Esophagus muscularis mucosa (tissue), 4 donors: ENCODE measurements around the gene TBCC. TPM values are rescaled to one million over a fixed set of nuclear protein-coding genes. Genes with fewer than 3 reads are reported as not detected.

Experiments
- DNase-seq: peaks from one replicate; pipeline ENCODE4 v3.0.0-alpha.2; 2017; ENCODE audit errors: extremely low spot score
- H3K27ac ChIP-seq, 4 donors: fragments of 200-600 bp; sonication (generic); replicated peaks in 1 of 4; 1 replicate in 3 of 4; 2 replicates in 1 of 4; pipeline ENCODE4 v1.5.1; 2016 to 2019; ENCODE audit warnings: mild to moderate bottlenecking in 1 of 4
- H3K27me3 ChIP-seq, 4 donors: fragments of 200-600 bp; sonication (generic); one replicate each; pipeline versions ENCODE4 v1.5.1 to v1.6.0; 2016 to 2019
- H3K36me3 ChIP-seq, 4 donors: fragments of 200-600 bp; sonication (generic); one replicate each; pipeline ENCODE4 v1.5.1; 2016 to 2019
- H3K4me1 ChIP-seq, 4 donors: fragments of 200-600 bp; sonication (generic); one replicate each; pipeline ENCODE4 v1.5.1; 2016 to 2019
- H3K4me3 ChIP-seq, 4 donors: fragments of 200-600 bp; sonication (generic); 1 replicate in 2 of 4; 2 replicates in 2 of 4; pipeline ENCODE4 v1.5.1; 2016 to 2019; ENCODE audit warnings: mild to moderate bottlenecking in 4 of 4, moderate library complexity in 1 of 4
- H3K9me3 ChIP-seq, 4 donors: fragments of 200-600 bp; sonication (generic); 1 replicate in 3 of 4; 2 replicates in 1 of 4; pipeline ENCODE4 v1.5.1; 2016 to 2019
- CTCF ChIP-seq, 3 experiments: fragments of 200-600 bp in 2 of 3; fragments of 450-650 bp in 1 of 3; sonication (generic) in 2 of 3; IDR thresholded peaks; one replicate each; pipeline ENCODE4 v1.5.1; 2017 to 2019; ENCODE audit warnings: antibody characterized with exemption in 3 of 3, mild to moderate bottlenecking in 2 of 3, moderate library complexity in 1 of 3
- EP300 ChIP-seq: sonication (generic); formaldehyde crosslinking; IDR thresholded peaks from one replicate; pipeline ENCODE4 v1.6.1; 2017; ENCODE audit warnings: antibody characterized with exemption
- POLR2A ChIP-seq: fragments of 450-650 bp; IDR thresholded peaks from one replicate; pipeline ENCODE4 v1.6.1; 2017; ENCODE audit warnings: antibody characterized with exemption, moderate library complexity, mild to moderate bottlenecking, low read depth
- POLR2AphosphoS5 ChIP-seq, 2 donors: sonication (generic); formaldehyde crosslinking; IDR thresholded peaks; one replicate each; pipeline ENCODE4 v1.6.1; 2017; ENCODE audit warnings: antibody characterized with exemption in 2 of 2
- WGBS: methylation state at CpG from one replicate; pipeline ENCODE4 v1.1.5; 2018; 5-methylcytosine and 5-hydroxymethylcytosine counted together
- intact Hi-C: fragments of 100-400 bp; cut with DNase I; formaldehyde crosslinking; loops from one replicate; pipeline ENCODE4 v1.15.1; 2023
- total RNA-seq, 4 donors: library from RNA; depleted of rRNA; stranded (reverse); fragments of >200 nt; gene quantifications; one replicate each; pipeline versions ENCODE4 v1.1.0 to v1.2.1, GENCODE V29; 2016

TBCC gene
- total RNA-seq, 4 donors from 2014 or later = 33.2 to 41.9 (median 38.5) TPM

DNA sequence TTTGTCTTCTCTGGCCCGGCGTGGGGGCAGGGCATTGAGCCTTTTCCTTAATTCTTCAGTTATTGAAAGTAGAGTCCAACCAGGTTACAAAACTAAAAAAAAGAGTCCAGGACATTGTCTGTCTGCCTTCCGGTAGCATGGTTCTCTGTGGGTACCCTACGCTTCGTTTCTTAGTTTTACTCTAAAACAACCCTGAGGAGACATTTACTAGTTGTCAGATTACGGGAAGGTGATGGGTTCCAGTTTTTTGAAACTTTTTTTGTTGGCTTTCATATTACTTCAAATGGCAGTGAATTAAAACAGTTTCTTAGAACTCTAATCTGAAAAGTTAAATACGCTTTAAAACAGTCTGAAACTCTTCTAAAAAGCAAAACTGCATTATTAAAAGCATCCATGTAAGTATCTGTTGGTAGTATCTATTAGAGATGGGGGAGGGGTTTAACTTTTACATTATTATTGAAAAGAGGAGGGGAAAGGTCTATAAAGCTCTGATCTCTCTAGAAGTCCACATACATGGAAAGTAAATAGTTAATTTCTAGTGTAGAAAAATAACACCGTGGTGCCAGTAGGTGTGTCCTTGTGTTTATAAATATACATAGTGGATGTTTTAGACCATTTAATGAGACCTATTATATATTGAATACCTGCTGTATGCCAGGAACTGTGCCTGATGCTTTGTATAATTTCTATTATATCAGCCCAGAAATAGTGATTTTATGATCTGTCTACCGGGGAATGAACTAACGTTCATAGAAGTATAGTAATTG lies 38.2 kb upstream of the TBCC start:
- no peak for TF ChIP-seq CTCF (IDR thresholded peaks at IDR 0.05)
- TF ChIP-seq EP300 = no peak
- no peak for TF ChIP-seq POLR2A
- no peak for TF ChIP-seq POLR2AphosphoS5 (IDR thresholded peaks at IDR 0.05)
- Histone ChIP-seq H3K36me3 (no peaks in the 10 kb centered on the region), H3K4me1 (peaks cover 48 to 57% (median 53%) of the 10 kb centered on the region in 4 donors), H3K27me3 (no peaks in the 10 kb centered on the region), H3K9me3 (no peaks in the 10 kb centered on the region), H3K27ac (peak overlapping the region; percentile 98 to 100 (median 100)), H3K4me3 (peak overlapping the region; percentile 92 to 98 (median 94))
- intact Hi-C loops = no loop called here
- 0% methylated on average over 10 of the region's 10 CpGs for WGBS
- DNase-seq = peak; percentile 93

- WGBS = 1% methylated on average over 8 of the region's 79 CpGs
- Histone ChIP-seq H3K9me3 (no peaks in the 10 kb centered on the region), H3K27ac (peak overlapping the region; percentile 98 to 100 (median 100)), H3K36me3 (no peaks in the 10 kb centered on the region), H3K27me3 (no peaks in the 10 kb centered on the region), H3K4me3 (peak overlapping the region; percentile 92 to 98 (median 94)), H3K4me1 (peaks cover 40 to 50% (median 46%) of the 10 kb centered on the region in 4 donors)
- intact Hi-C loops = no loop called here
- TF ChIP-seq POLR2AphosphoS5 (IDR thresholded peaks at IDR 0.05) = peak; percentile 58 to 79
- no peak for TF ChIP-seq CTCF (IDR thresholded peaks at IDR 0.05)
- no peak for TF ChIP-seq EP300
- peak; percentile 94 for DNase-seq
Observed at GRCh38 chr6:42783177-42783875, 37.4 kb upstream of the TBCC start.

- Histone ChIP-seq H3K4me1 (peaks cover 34 to 46% (median 40%) of the 10 kb centered on the region in 4 donors), H3K36me3 (no peaks in the 10 kb centered on the region), H3K9me3 (no peaks in the 10 kb centered on the region), H3K4me3 (peak overlapping the region; percentile 92 to 98 (median 94)), H3K27ac (peak overlapping the region; percentile 98 to 100 (median 100)), H3K27me3 (no peaks in the 10 kb centered on the region)
- WGBS = 0% methylated on average over 22 of the region's 51 CpGs
- TF ChIP-seq POLR2AphosphoS5 (IDR thresholded peaks at IDR 0.05) = peak; percentile 74 to 93
- peak; percentile 62 for TF ChIP-seq POLR2A
- no peak for TF ChIP-seq EP300
- TF ChIP-seq CTCF (IDR thresholded peaks at IDR 0.05) = no peak
- intact Hi-C loops = no loop called here
- DNase-seq = peak; percentile 93
Observed at GRCh38 chr6:42782689-42783176, 36.8 kb upstream of the TBCC start.

- H3K27me3 ChIP-seq = no peaks in the 10 kb centered on the region
- H3K9me3 ChIP-seq = no peaks in the 10 kb centered on the region
- H3K4me3 ChIP-seq = peak within 1 kb of the TSS; percentile 92 to 98 (median 94)
- no peak for TF ChIP-seq CTCF (IDR thresholded peaks at IDR 0.05)
- no peak for TF ChIP-seq POLR2AphosphoS5 (IDR thresholded peaks at IDR 0.05)
- TF ChIP-seq EP300 = no peak
- TF ChIP-seq POLR2A = no peak
- peaks cover 27 to 46% (median 33%) of the 10 kb centered on the region in 4 donors for H3K4me1 ChIP-seq
- peak within 1 kb of the TSS; percentile 98 to 100 (median 100) for H3K27ac ChIP-seq
- intact Hi-C loops = no loop called here
- under 1% methylated on average over 55 of the region's 70 CpGs for WGBS
- no peak for DNase-seq
- H3K36me3 ChIP-seq = no peaks in the 10 kb centered on the region
Observed at GRCh38 chr6:42781796-42782688, 36.1 kb upstream of the TBCC start, which contains the start of gene BICRAL. Gene BICRAL, plus strand, starts transcription at chr6:42782052. Its CDS starts 39,971 bp downstream, at chr6:42822023.
